ENCODE data around the gene CDC42BPA. TPM values are rescaled to one million over a fixed set of nuclear protein-coding genes. Genes with fewer than 3 reads are reported as not detected.

The CDC42BPA gene
- total RNA-seq, 1 donor from 2014 or later: 95.7 TPM

GRCh38 chr1:226978432-226979114, 339.7 kb downstream of the CDC42BPA start:
- TF ChIP-seq CTCF (IDR thresholded peaks at IDR 0.05): no peak
- Mint-ChIP-seq H3K4me1 (ENCODE audit: unreplicated experiment) (peaks cover 19% of the 10 kb centered on the region), H3K27ac (ENCODE audit: unreplicated experiment) (no peak overlapping the region), H3K27me3 (ENCODE audit: unreplicated experiment) (no peaks in the 10 kb centered on the region), H3K36me3 (ENCODE audit: unreplicated experiment) (no peaks in the 10 kb centered on the region), H3K9me3 (ENCODE audit: unreplicated experiment) (no peaks in the 10 kb centered on the region), H3K4me3 (ENCODE audit: unreplicated experiment) (no peak overlapping the region)
- no peak for DNase-seq (ENCODE audit: extremely low spot score, unreplicated experiment)

GRCh38 chr1:226977643-226978431, 340.5 kb downstream of the CDC42BPA start:
- no peaks in the 10 kb centered on the region for H3K9me3 Mint-ChIP-seq (ENCODE audit: unreplicated experiment)
- no peaks in the 10 kb centered on the region for H3K27me3 Mint-ChIP-seq (ENCODE audit: unreplicated experiment)
- no peak for DNase-seq (ENCODE audit: extremely low spot score, unreplicated experiment)
- no peak overlapping the region for H3K4me3 Mint-ChIP-seq (ENCODE audit: unreplicated experiment)
- no peaks in the 10 kb centered on the region for H3K36me3 Mint-ChIP-seq (ENCODE audit: unreplicated experiment)
- H3K27ac Mint-ChIP-seq (ENCODE audit: unreplicated experiment): no peak overlapping the region
- peaks cover 25% of the 10 kb centered on the region for H3K4me1 Mint-ChIP-seq (ENCODE audit: unreplicated experiment)
- no peak for TF ChIP-seq CTCF (IDR thresholded peaks at IDR 0.05)

GRCh38 chr1:226976978-226977642, 341.2 kb downstream of the CDC42BPA start:
- H3K4me1 Mint-ChIP-seq (ENCODE audit: unreplicated experiment): peaks cover 25% of the 10 kb centered on the region
- DNase-seq (ENCODE audit: extremely low spot score, unreplicated experiment): peak; percentile 78
- no peaks in the 10 kb centered on the region for H3K27me3 Mint-ChIP-seq (ENCODE audit: unreplicated experiment)
- no peak overlapping the region for H3K4me3 Mint-ChIP-seq (ENCODE audit: unreplicated experiment)
- peaks cover 1% of the 10 kb centered on the region for H3K9me3 Mint-ChIP-seq (ENCODE audit: unreplicated experiment)
- TF ChIP-seq CTCF (IDR thresholded peaks at IDR 0.05): no peak
- H3K36me3 Mint-ChIP-seq (ENCODE audit: unreplicated experiment): peaks cover 1% of the 10 kb centered on the region
- H3K27ac Mint-ChIP-seq (ENCODE audit: unreplicated experiment): no peak overlapping the region

- no peaks in the 10 kb centered on the region for H3K27me3 Mint-ChIP-seq (ENCODE audit: unreplicated experiment)
- peaks cover 7% of the 10 kb centered on the region for H3K9me3 Mint-ChIP-seq (ENCODE audit: unreplicated experiment)
- H3K4me1 Mint-ChIP-seq (ENCODE audit: unreplicated experiment): peaks cover 25% of the 10 kb centered on the region
- peaks cover 8% of the 10 kb centered on the region for H3K36me3 Mint-ChIP-seq (ENCODE audit: unreplicated experiment)
- DNase-seq (ENCODE audit: extremely low spot score, unreplicated experiment): peak; percentile 77
- H3K4me3 Mint-ChIP-seq (ENCODE audit: unreplicated experiment): no peak overlapping the region
- H3K27ac Mint-ChIP-seq (ENCODE audit: unreplicated experiment): no peak overlapping the region
- no peak for TF ChIP-seq CTCF (IDR thresholded peaks at IDR 0.05)
Observed at GRCh38 chr1:226976276-226976977, 341.9 kb downstream of the CDC42BPA start.

Data from osteocyte (in vitro differentiated cells).